ENCODE data around the gene SLC16A3. TPM values are rescaled to one million over a fixed set of nuclear protein-coding genes. Genes with fewer than 3 reads are reported as not detected.

SLC16A3 gene
- total and polyA plus RNA-seq, 9 donors = 21.9 to 47.3 (median 32.7) TPM

- peaks cover 51% of the 10 kb centered on the region for H3K36me3 ChIP-seq (ENCODE audit: control insufficient read depth, insufficient read depth, low read length)
- DNase-seq = no peak
- H3K27me3 ChIP-seq (ENCODE audit: control insufficient read depth, insufficient read depth, low read length) = no peaks in the 10 kb centered on the region
- no peaks in the 10 kb centered on the region for H3K9me3 ChIP-seq (replicated peaks; ENCODE audit: control insufficient read depth, low read depth, low read length)
- H3K4me3 ChIP-seq (ENCODE audit: low read length) = no peak overlapping the region
- no CpG with 5 or more reads among the region's 12 CpGs for WGBS (ENCODE audit: insufficient coverage)
- peaks cover 44% of the 10 kb centered on the region for H3K4me1 ChIP-seq (ENCODE audit: control insufficient read depth, insufficient read depth, low read length)
- H3K27ac ChIP-seq (ENCODE audit: low read length) = no peak overlapping the region
Measured at GRCh38 chr17:82270651-82271050, 41.8 kb downstream of the SLC16A3 start.

GRCh38 chr17:82271401-82271800 lies 42.6 kb downstream of the SLC16A3 start:
- Histone ChIP-seq H3K27ac (ENCODE audit: low read length) (no peak overlapping the region), H3K9me3 (replicated peaks; ENCODE audit: control insufficient read depth, low read depth, low read length) (no peaks in the 10 kb centered on the region), H3K36me3 (ENCODE audit: control insufficient read depth, insufficient read depth, low read length) (peaks cover 43% of the 10 kb centered on the region), H3K4me3 (ENCODE audit: low read length) (no peak overlapping the region), H3K27me3 (ENCODE audit: control insufficient read depth, insufficient read depth, low read length) (no peaks in the 10 kb centered on the region), H3K4me1 (ENCODE audit: control insufficient read depth, insufficient read depth, low read length) (peaks cover 44% of the 10 kb centered on the region)
- no peak for DNase-seq
- 60% methylated on average over 2 of the region's 6 CpGs for WGBS (ENCODE audit: insufficient coverage)

- peak; percentile 35 for DNase-seq
- under 1% methylated on average over 38 of the region's 57 CpGs for WGBS (ENCODE audit: insufficient coverage)
- peaks cover 35% of the 10 kb centered on the region for H3K4me1 ChIP-seq (ENCODE audit: control insufficient read depth, insufficient read depth, low read length)
Measured at GRCh38 chr17:82272495-82273326, 43.9 kb downstream of the SLC16A3 start.

GRCh38 chr17:82273327-82274133 lies 44.7 kb downstream of the SLC16A3 start, which contains the start of gene CSNK1D:
Gene CSNK1D, minus strand, starts transcription at chr17:82273700. Its CDS starts 319 bp downstream, at chr17:82273381.
- peak within 1 kb of the TSS; percentile 94 for H3K27ac ChIP-seq (ENCODE audit: low read length)
- peaks cover 29% of the 10 kb centered on the region for H3K4me1 ChIP-seq (ENCODE audit: control insufficient read depth, insufficient read depth, low read length)
- H3K9me3 ChIP-seq (replicated peaks; ENCODE audit: control insufficient read depth, low read depth, low read length) = no peaks in the 10 kb centered on the region
- H3K4me3 ChIP-seq (ENCODE audit: low read length) = peak within 1 kb of the TSS; percentile 84
- H3K27me3 ChIP-seq (ENCODE audit: control insufficient read depth, insufficient read depth, low read length) = no peaks in the 10 kb centered on the region
- peaks cover 33% of the 10 kb centered on the region for H3K36me3 ChIP-seq (ENCODE audit: control insufficient read depth, insufficient read depth, low read length)
- DNase-seq = peak; percentile 95
- 2% methylated on average over 78 of the region's 80 CpGs for WGBS (ENCODE audit: insufficient coverage)

More at GRCh38 chr17:82272495-82273326, 43.9 kb downstream of the SLC16A3 start:
- H3K36me3 ChIP-seq (ENCODE audit: control insufficient read depth, insufficient read depth, low read length) = peaks cover 38% of the 10 kb centered on the region
- no peaks in the 10 kb centered on the region for H3K9me3 ChIP-seq (replicated peaks; ENCODE audit: control insufficient read depth, low read depth, low read length)
- no peaks in the 10 kb centered on the region for H3K27me3 ChIP-seq (ENCODE audit: control insufficient read depth, insufficient read depth, low read length)
- peak overlapping the region; percentile 94 for H3K27ac ChIP-seq (ENCODE audit: low read length)
- H3K4me3 ChIP-seq (ENCODE audit: low read length) = peak overlapping the region; percentile 84

- Histone ChIP-seq H3K27ac (ENCODE audit: low read length) (no peak overlapping the region), H3K4me1 (ENCODE audit: control insufficient read depth, insufficient read depth, low read length) (peaks cover 32% of the 10 kb centered on the region), H3K9me3 (replicated peaks; ENCODE audit: control insufficient read depth, low read depth, low read length) (no peaks in the 10 kb centered on the region), H3K4me3 (ENCODE audit: low read length) (peak overlapping the region; percentile 84), H3K27me3 (ENCODE audit: control insufficient read depth, insufficient read depth, low read length) (no peaks in the 10 kb centered on the region), H3K36me3 (ENCODE audit: control insufficient read depth, insufficient read depth, low read length) (peaks cover 26% of the 10 kb centered on the region)
- no peak for DNase-seq
- 71% methylated on average over 20 of the region's 27 CpGs for WGBS (ENCODE audit: insufficient coverage)
Measured at GRCh38 chr17:82274134-82275020, 45.5 kb downstream of the SLC16A3 start.

GRCh38 chr17:82275326-82275725 lies 46.5 kb downstream of the SLC16A3 start:
- Histone ChIP-seq H3K9me3 (replicated peaks; ENCODE audit: control insufficient read depth, low read depth, low read length) (no peaks in the 10 kb centered on the region), H3K27ac (ENCODE audit: low read length) (no peak overlapping the region), H3K4me1 (ENCODE audit: control insufficient read depth, insufficient read depth, low read length) (peaks cover 28% of the 10 kb centered on the region), H3K27me3 (ENCODE audit: control insufficient read depth, insufficient read depth, low read length) (no peaks in the 10 kb centered on the region), H3K36me3 (ENCODE audit: control insufficient read depth, insufficient read depth, low read length) (peaks cover 17% of the 10 kb centered on the region), H3K4me3 (ENCODE audit: low read length) (no peak overlapping the region)
- 87% methylated on average over 13 of the region's 14 CpGs for WGBS (ENCODE audit: insufficient coverage)
- no peak for DNase-seq

- Histone ChIP-seq H3K27me3 (ENCODE audit: control insufficient read depth, insufficient read depth, low read length) (no peaks in the 10 kb centered on the region), H3K4me1 (ENCODE audit: control insufficient read depth, insufficient read depth, low read length) (peaks cover 21% of the 10 kb centered on the region), H3K9me3 (replicated peaks; ENCODE audit: control insufficient read depth, low read depth, low read length) (no peaks in the 10 kb centered on the region), H3K27ac (ENCODE audit: low read length) (no peak overlapping the region), H3K4me3 (ENCODE audit: low read length) (no peak overlapping the region), H3K36me3 (ENCODE audit: control insufficient read depth, insufficient read depth, low read length) (peaks cover 1% of the 10 kb centered on the region)
- DNase-seq = no peak
- WGBS (ENCODE audit: insufficient coverage) = no CpG with 5 or more reads among the region's 5 CpGs
Measured at GRCh38 chr17:82276938-82277337, 48.1 kb downstream of the SLC16A3 start.

GRCh38 chr17:82277851-82278250 lies 49.0 kb downstream of the SLC16A3 start:
- Histone ChIP-seq H3K4me3 (ENCODE audit: low read length) (no peak overlapping the region), H3K27ac (ENCODE audit: low read length) (no peak overlapping the region), H3K27me3 (ENCODE audit: control insufficient read depth, insufficient read depth, low read length) (no peaks in the 10 kb centered on the region), H3K4me1 (ENCODE audit: control insufficient read depth, insufficient read depth, low read length) (peaks cover 16% of the 10 kb centered on the region), H3K9me3 (replicated peaks; ENCODE audit: control insufficient read depth, low read depth, low read length) (no peaks in the 10 kb centered on the region), H3K36me3 (ENCODE audit: control insufficient read depth, insufficient read depth, low read length) (no peaks in the 10 kb centered on the region)
- no peak for DNase-seq
- 54% methylated on average over 12 of the region's 12 CpGs for WGBS (ENCODE audit: insufficient coverage)

- Histone ChIP-seq H3K27me3 (ENCODE audit: control insufficient read depth, insufficient read depth, low read length) (no peaks in the 10 kb centered on the region), H3K4me3 (ENCODE audit: low read length) (no peak overlapping the region), H3K36me3 (ENCODE audit: control insufficient read depth, insufficient read depth, low read length) (no peaks in the 10 kb centered on the region), H3K4me1 (ENCODE audit: control insufficient read depth, insufficient read depth, low read length) (peaks cover 17% of the 10 kb centered on the region), H3K27ac (ENCODE audit: low read length) (no peak overlapping the region), H3K9me3 (replicated peaks; ENCODE audit: control insufficient read depth, low read depth, low read length) (no peaks in the 10 kb centered on the region)
- no peak for DNase-seq
- WGBS (ENCODE audit: insufficient coverage) = 62% methylated on average over 9 of the region's 9 CpGs
Measured at GRCh38 chr17:82278308-82278707, 49.5 kb downstream of the SLC16A3 start.

Data from muscle of leg (tissue), 11 donors.